Endodermal cell (in vitro differentiated cells): ENCODE measurements around the gene NTSR2. TPM values are rescaled to one million over a fixed set of nuclear protein-coding genes. Genes with fewer than 3 reads are reported as not detected.
A peak's percentile ranks its signal among the peaks of the same experiment; 100 is the strongest.

Experiments used
- DNase-seq: peaks from one replicate; pipeline ENCODE4 v3.0.0-alpha.2; 2017
- H3K27ac ChIP-seq: 2 replicates; pipeline ENCODE4 v1.5.1; 2013; ENCODE audit warnings: mild to moderate bottlenecking, low read depth, low read length, moderate library complexity
- H3K27me3 ChIP-seq: 2 replicates; pipeline ENCODE4 v1.6.1; 2013; ENCODE audit warnings: mild to moderate bottlenecking, low read length, moderate library complexity; ENCODE audit not compliant: insufficient read depth, control insufficient read depth, poor library complexity, severe bottlenecking
- H3K36me3 ChIP-seq: 2 replicates; pipeline ENCODE4 v1.7.0; 2013; ENCODE audit warnings: mild to moderate bottlenecking, low read length, moderate library complexity; ENCODE audit not compliant: control insufficient read depth, insufficient read depth
- H3K4me1 ChIP-seq: one replicate; pipeline ENCODE4 v1.7.0; 2013; ENCODE audit warnings: low read length; ENCODE audit not compliant: control insufficient read depth, insufficient read depth
- H3K4me3 ChIP-seq: 2 replicates; pipeline ENCODE4 v1.5.1; 2013; ENCODE audit warnings: mild to moderate bottlenecking, low read length, moderate library complexity
- H3K9ac ChIP-seq: 2 replicates; pipeline ENCODE4 v1.6.1; 2013; ENCODE audit warnings: mild to moderate bottlenecking, low read length, moderate library complexity; ENCODE audit not compliant: poor library complexity, severe bottlenecking; ENCODE audit errors: extremely low read depth
- H3K9me3 ChIP-seq: 2 replicates; pipeline ENCODE4 v1.6.1; 2013; ENCODE audit warnings: mild to moderate bottlenecking, low read length, moderate library complexity; ENCODE audit not compliant: control insufficient read depth
- H3K27ac Mint-ChIP-seq: 2 replicates; pipeline ENCODE4 v1.8.0; 2020; ENCODE audit warnings: mixed read lengths
- H3K27me3 Mint-ChIP-seq: 2 replicates; pipeline ENCODE4 v1.8.0; 2021; ENCODE audit warnings: mild to moderate bottlenecking, mixed read lengths; ENCODE audit not compliant: insufficient read depth
- H3K36me3 Mint-ChIP-seq: 2 replicates; pipeline ENCODE4 v1.8.0; 2020; ENCODE audit warnings: low read depth, mixed read lengths
- H3K4me1 Mint-ChIP-seq: 2 replicates; pipeline ENCODE4 v1.8.0; 2020; ENCODE audit warnings: mixed read lengths
- H3K4me3 Mint-ChIP-seq: 2 replicates; pipeline ENCODE4 v1.8.0; 2020; ENCODE audit warnings: mild to moderate bottlenecking, moderate library complexity, mixed read lengths
- H3K9me3 Mint-ChIP-seq: 2 replicates; pipeline ENCODE4 v1.8.0; 2020; ENCODE audit warnings: mild to moderate bottlenecking, mixed read lengths
- CTCF ChIP-seq: fragments of 200-600 bp; sonication (generic); conservative IDR thresholded peaks from 2 replicates; pipeline ENCODE4 v1.5.0; 2021; ENCODE audit warnings: antibody characterized with exemption, mild to moderate bottlenecking
- WGBS, 2 experiments: methylation state at CpG; one replicate each; pipeline versions ENCODE4 v1.1.5 to v1.1.7; 2013; ENCODE audit warnings: missing lambda C conversion rate in 2 of 2, mixed read lengths in 1 of 2; ENCODE audit not compliant: insufficient coverage in 1 of 2, insufficient read length in 1 of 2; 5-methylcytosine and 5-hydroxymethylcytosine counted together
- total RNA-seq, 2 donors: library from RNA; stranded (reverse); fragmentation: NEBNext Ultra II Directional in 1 of 2; extraction: Animal tissue kit (Norgen Biotek cat#: 25700) in 1 of 2; gene quantifications; 2 replicates in 1 of 2; 3 replicates in 1 of 2; pipeline ENCODE4 v1.2.1, GENCODE V29; 2021

NTSR2 gene
- total RNA-seq, 2 donors from 2014 or later: not detected

DNA sequence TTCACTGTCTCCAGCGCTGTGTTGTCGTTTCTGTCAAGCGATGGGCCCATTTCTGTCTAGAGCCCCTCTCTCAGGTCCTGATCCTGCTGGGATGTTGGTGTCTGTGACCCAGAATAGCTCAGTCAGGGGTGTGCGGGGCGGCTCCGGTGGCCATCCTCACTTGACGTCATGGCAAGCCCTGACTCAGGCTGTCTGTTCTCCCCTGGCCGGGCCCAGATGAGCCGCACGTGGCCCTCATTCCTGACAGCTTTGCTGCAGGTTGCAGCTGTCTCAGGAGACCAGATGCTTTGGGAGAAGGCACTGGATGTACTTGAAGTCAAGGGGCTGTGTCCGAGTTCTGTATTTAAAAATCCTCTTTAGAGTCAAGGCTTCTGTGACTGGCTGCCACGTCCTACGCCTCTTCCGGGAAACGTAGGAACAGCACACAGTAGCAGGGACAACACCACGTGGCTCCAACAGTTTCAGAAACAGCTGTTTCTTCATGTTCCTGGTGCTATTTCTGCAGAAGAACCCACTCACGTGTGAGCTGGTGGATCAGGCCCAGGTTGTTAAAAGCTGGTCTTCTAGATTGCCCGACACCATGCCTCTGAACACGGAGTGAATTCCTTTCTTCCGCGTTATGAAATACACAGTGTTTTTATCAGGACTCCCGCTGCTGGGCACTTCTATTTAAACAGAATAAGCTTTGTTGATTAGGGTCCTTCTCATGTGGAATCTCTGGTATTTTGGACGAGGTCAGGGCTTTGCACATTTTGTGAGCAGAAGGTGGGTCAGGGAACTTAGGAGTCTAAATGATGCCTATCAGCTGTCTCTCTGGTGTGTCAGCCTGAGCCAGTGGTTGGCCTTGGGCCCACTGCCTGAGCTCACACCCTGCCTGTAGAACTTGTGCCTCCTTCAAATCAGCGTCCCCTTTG is 28.3 kb upstream of the NTSR2 start:
- Histone ChIP-seq H3K9ac (no peak overlapping the region), H3K27ac (no peak overlapping the region), H3K36me3 (no peaks in the 10 kb centered on the region), H3K9me3 (no peaks in the 10 kb centered on the region), H3K4me3 (no peak overlapping the region), H3K4me1 (no peaks in the 10 kb centered on the region), H3K27me3 (no peaks in the 10 kb centered on the region)
- H3K36me3 Mint-ChIP-seq: no peaks in the 10 kb centered on the region
- no peak for DNase-seq
- H3K27ac Mint-ChIP-seq: no peak overlapping the region
- peaks cover 1% of the 10 kb centered on the region for H3K4me1 Mint-ChIP-seq
- H3K9me3 Mint-ChIP-seq: no peaks in the 10 kb centered on the region
- WGBS, 2 experiments: 89 to 91% methylated on average over 20 to 24 of the region's 24 CpGs
- no peak for TF ChIP-seq CTCF
- no peaks in the 10 kb centered on the region for H3K27me3 Mint-ChIP-seq
- H3K4me3 Mint-ChIP-seq: no peak overlapping the region

DNA sequence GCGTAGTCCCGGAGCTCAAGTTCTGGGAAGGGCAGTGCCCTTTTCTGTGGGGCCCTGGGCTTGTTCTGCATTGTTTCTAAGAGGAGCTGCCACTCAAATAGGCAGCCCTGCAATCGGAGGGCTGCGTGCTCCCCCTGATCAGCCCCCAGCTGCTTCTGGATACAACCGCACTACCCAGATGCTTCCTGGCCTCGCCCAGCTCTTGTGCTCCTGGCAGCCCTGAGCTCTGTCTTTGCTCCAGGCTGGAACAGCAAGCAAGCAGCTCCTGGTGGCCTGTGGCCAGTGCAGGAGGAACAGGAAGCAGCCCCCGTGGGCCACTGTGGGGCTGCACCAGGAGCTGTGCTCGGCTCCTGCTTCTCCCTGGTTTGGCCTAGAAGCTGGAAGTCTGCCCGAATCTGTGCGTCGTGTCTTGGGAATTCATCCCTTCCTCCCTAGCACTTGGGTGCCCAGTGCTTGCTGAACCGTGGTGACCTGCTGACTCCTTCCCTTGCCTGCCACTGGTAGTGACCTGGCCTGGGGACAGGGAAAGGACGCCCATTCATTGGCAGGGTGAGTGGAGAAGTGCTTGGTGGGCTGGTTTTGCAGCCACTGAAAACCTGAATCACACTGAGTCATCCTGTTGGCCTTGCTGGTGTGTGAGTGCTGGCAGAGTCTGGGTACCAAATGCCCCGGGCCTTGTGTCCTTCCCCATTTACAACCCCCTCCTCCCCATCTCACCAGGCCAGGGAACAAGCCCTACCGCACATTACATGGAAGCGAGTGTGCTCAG is 27.3 kb upstream of the NTSR2 start:
- 83 to 89% methylated on average over 8 to 16 of the region's 16 CpGs for WGBS, 2 experiments

DNA sequence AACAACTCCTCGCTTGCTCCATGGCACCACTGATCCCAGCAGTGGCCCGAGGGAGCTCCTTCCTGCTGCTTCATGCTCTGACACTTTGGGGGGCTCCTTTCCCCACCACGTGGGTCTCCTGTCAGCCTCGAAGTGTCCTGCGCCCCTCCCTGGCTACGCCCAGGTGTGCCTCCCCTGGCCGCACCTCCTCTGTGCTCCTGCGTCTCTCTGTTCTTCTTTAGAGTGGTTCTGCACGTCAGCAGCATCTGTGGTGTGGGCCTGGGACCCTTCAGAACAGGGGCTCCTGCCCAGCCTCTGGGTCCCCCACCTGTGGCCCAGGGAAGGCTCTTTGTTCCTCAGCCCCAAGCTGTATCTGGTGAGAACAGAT is 26.7 kb upstream of the NTSR2 start:
- no peak for TF ChIP-seq CTCF
- no peak for DNase-seq
- no peak overlapping the region for H3K4me3 ChIP-seq
- peak overlapping the region; percentile 56 for H3K27ac ChIP-seq
- no peaks in the 10 kb centered on the region for H3K4me1 ChIP-seq
- H3K9me3 Mint-ChIP-seq: no peaks in the 10 kb centered on the region
- H3K4me3 Mint-ChIP-seq: no peak overlapping the region
- H3K36me3 Mint-ChIP-seq: no peaks in the 10 kb centered on the region
- peaks cover 1% of the 10 kb centered on the region for H3K4me1 Mint-ChIP-seq
- no peak overlapping the region for H3K9ac ChIP-seq
- no peaks in the 10 kb centered on the region for H3K27me3 Mint-ChIP-seq
- H3K27ac Mint-ChIP-seq: no peak overlapping the region
- no peaks in the 10 kb centered on the region for H3K36me3 ChIP-seq
- 84 to 86% methylated on average over 7 to 9 of the region's 9 CpGs for WGBS, 2 experiments
- no peaks in the 10 kb centered on the region for H3K9me3 ChIP-seq
- no peaks in the 10 kb centered on the region for H3K27me3 ChIP-seq

More for the DNA sequence above, 27.3 kb upstream of the NTSR2 start:
- no peaks in the 10 kb centered on the region for H3K27me3 Mint-ChIP-seq
- H3K27ac Mint-ChIP-seq: no peak overlapping the region
- peaks cover 1% of the 10 kb centered on the region for H3K4me1 Mint-ChIP-seq
- H3K36me3 Mint-ChIP-seq: no peaks in the 10 kb centered on the region
- H3K4me1 ChIP-seq: no peaks in the 10 kb centered on the region
- H3K9ac ChIP-seq: no peak overlapping the region
- H3K4me3 ChIP-seq: no peak overlapping the region
- peak overlapping the region; percentile 22 for H3K27ac ChIP-seq
- no peaks in the 10 kb centered on the region for H3K36me3 ChIP-seq
- H3K9me3 ChIP-seq: no peaks in the 10 kb centered on the region
- H3K4me3 Mint-ChIP-seq: no peak overlapping the region
- TF ChIP-seq CTCF: no peak
- no peak for DNase-seq
- no peaks in the 10 kb centered on the region for H3K9me3 Mint-ChIP-seq
- no peaks in the 10 kb centered on the region for H3K27me3 ChIP-seq
